GM21423 (cell line): Measurements from ENCODE around the gene FER.

Experiments
- ATAC-seq: cut with Tn5 transposase; IDR thresholded peaks from one replicate; pipeline ENCODE4 v1.9.1; 2021; ENCODE audit warnings: mild to moderate bottlenecking, moderate library complexity; ENCODE audit not compliant: unreplicated experiment

Gene FER

GRCh38 chr5:109100971-109101370, 353.3 kb downstream of the FER start:
- ATAC-seq = no peak

DNA sequence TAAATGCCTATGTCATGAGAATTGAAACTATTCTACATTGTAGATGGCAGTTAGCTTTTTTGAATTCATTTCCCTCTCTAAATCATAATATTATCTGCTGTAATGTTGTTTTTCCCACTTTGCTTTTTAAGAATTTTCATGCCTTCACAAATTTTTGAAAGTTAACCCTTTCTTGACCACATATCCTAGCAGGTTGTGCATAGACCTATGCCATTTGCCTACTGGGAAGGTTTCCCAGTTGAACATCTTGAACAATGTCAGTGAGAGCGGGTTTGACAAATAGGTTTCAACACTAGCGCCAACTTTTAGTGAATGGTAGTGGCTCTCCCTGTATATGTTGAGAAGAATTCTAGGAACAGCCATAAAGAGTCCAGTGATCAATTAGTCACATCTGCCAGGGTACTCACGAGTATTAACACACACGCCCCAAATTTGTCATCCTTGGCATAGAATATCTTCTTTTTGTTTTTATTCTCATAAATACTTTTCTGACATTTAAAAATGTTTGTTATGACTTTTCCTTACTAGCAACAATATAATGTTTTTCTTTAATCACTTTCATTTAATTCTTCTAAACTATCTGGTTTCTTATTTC, 354.5 kb downstream of the FER start:
- no peak for ATAC-seq

GRCh38 chr5:109105631-109106267, 358.1 kb downstream of the FER start:
- ATAC-seq = no peak

DNA sequence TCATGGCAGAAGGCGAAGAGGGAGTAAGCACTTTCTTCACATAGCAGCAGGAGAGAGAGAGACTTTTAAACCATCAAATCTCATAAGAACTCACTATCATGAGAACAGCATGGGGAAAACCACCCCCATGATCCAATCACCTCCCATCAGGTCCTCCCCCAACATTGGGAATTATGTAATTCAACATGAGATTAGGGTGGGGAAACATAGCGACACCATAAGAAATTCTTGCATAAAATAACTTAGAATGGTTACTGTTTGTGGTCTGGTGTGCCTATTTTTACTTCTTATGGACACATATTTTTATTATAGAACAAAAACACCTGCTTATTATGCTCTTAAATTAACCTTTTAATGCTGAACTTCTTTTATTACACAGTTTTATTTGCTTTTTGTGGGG, 364.0 kb downstream of the FER start:
- no peak for ATAC-seq

DNA sequence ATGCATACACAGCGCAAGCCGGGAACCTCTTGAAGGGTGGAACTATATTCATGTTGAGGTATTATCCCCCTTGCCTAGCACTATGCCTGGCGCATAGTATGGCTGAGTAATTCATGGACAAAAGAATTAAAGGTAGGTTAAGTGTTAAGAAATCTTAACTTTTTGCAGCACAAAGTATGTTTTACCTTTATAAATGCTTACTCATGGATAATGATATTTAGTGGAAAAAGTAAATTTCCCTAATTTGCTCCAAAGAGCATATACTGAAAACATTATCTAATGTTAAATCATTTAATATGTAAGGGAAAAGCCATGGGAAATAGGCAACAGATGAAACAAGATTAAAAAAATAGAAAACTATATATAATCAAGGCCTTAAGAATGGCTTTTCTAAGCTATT, 365.9 kb downstream of the FER start:
- ATAC-seq = no peak

DNA sequence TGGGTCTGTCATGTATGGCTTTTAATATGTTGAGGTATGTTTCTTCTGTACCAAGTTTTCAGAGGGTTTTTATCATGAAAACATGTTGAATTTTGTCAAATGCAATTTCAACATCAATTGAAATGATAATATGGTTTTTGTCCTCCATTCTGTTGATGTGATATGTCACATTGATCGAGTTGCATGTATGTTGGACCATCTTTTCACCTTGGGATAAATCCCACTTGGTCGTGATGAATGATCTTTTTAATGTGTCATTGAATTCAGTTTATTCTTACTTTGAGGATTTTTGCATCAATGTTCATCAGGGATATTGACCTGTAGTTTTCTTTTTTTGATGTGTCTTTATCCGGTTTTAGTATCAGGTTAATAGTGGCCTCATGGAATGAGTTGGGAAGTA, 373.5 kb downstream of the FER start:
- no peak for ATAC-seq

DNA sequence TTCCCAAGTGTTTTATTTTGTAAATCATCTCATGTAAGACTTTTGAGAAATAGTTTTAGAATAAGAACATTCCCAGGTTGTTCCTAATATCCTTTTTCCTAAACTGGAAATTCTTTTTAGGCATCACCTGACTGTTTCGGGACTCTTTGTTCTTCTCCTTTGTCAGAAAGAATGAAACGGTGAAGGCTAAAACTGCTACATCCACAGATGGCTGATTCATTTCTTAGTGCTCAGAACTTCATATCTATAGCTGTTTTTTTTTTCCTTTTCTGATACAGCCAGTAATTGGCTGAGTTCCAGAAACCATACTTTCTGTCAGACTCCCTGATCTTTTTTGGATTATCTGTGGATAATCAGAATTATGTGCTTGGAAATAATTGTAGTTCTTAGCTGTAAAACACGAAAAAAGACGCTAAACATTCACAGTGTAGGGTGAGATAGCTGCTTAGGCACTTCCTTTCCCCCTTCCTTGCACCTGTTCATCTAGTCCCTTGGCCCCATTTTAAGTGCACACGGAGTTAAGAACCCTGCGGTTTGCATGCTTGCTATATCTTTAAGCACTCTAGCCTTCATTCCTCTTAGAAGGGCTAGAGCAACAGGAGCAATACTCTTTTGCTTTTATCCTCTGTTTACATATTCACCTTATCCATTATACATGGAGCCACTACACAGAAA, 378.2 kb downstream of the FER start:
- no peak for ATAC-seq

DNA sequence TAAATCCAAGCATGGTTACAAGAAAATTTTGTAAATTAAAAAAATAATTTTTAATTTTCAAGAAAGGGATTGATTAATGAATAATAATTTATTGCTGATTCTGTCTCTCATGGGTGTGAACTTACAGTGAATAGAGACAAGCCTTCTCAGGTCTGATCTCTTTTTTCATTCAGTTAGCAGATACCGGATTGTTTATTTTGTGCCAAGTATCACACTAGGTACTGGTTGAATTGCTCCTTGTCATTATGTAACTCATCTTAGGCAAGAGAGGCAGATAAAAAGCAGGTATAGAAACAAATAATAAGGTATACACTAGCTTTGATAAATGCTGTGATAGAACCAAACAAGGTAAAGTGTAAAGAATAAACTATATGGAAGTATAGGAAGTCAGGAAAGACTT, 378.8 kb downstream of the FER start:
- ATAC-seq = no peak

GRCh38 chr5:109136906-109137305, 389.2 kb downstream of the FER start:
- no peak for ATAC-seq

- no peak for ATAC-seq
These were observed 393.8 kb downstream of the FER start for GRCh38 chr5:109141222-109142200.

- ATAC-seq = no peak
These were observed 395.3 kb downstream of the FER start for GRCh38 chr5:109143031-109143430.

- ATAC-seq = no peak
These were observed 397.4 kb downstream of the FER start for GRCh38 chr5:109145139-109145538.

DNA sequence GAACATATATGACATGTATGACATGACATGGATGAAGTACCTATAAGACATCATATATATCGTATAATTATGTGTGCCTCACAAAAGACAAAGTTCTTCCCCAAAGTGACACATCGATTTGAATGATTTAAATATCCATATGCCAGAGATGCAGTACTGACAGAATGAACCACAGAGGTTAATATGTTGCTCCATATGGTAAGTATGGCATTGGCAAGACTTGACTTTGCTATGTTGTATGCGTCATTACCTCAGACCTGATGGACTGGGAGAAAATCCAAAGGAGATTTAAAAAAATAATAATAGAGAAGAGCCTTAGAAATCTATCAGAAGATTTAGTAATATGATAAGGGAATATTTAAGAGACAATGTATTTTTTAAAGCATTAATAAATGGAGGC, 398.9 kb downstream of the FER start:
- ATAC-seq = no peak

- no peak for ATAC-seq
These were observed 404.9 kb downstream of the FER start for GRCh38 chr5:109152565-109152964.

DNA sequence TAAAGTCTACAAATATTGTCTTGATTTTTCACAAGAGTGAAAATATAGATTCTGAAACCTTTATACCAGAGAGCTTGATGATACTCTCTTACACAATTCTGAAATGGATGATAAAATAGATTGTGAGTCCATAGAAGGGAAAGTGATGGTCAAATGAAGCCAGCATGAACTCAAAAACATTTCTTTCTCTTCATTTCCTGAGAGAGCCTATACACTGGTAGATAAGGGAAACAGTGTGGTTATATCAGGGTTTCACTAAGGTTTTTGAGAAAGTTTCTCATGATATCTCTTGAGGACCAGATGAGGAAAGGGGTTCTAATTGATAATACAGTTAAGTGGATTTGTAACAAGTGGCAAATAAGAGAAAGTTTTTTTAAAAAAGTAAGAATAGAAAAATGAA, 407.9 kb downstream of the FER start:
- ATAC-seq = peak; percentile 67

- no peak for ATAC-seq
These were observed 409.2 kb downstream of the FER start for GRCh38 chr5:109156885-109157284.

DNA sequence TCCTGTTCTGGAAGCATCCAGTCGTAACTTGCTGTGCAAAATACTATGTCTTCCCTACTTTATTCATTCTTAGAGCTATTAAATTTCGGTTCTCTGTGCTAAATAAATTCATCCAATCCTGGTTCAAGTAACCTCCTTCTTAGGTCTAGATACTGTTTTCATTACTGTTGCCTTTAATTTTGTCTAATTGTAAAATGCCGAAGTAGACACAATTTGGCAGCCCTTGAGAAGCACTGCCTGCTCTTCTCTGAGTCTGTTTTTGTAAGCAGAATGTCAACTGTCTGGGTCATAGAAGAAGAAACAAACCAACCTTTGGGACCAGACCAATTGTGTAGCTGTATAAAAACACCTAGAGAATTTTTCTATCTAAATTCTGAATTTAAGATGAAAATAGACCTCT, 412.8 kb downstream of the FER start:
- no peak for ATAC-seq

GRCh38 chr5:109161914-109162683, 414.4 kb downstream of the FER start:
- ATAC-seq = peak; percentile 68

DNA sequence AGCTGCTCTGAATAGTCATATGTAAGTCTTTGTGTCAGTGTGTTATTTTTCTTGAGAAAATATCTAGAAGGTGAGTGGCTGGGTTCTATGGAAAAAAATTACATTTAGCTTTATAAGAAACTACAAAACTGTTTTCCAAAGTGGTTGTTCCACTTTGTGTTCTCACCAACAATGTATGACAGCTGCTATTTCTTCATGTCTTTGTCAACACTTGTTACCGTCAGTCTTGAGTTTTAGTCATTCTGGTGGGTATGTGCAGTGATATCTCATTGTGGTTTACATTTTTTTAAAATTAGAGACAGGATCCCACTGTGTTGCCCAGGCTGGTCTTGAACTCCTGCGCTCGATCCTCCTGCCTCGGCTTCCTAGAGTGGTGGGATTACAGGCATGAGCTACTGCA, 415.6 kb downstream of the FER start:
- no peak for ATAC-seq

- ATAC-seq = no peak
These were observed 416.3 kb downstream of the FER start for GRCh38 chr5:109164001-109164400.

DNA sequence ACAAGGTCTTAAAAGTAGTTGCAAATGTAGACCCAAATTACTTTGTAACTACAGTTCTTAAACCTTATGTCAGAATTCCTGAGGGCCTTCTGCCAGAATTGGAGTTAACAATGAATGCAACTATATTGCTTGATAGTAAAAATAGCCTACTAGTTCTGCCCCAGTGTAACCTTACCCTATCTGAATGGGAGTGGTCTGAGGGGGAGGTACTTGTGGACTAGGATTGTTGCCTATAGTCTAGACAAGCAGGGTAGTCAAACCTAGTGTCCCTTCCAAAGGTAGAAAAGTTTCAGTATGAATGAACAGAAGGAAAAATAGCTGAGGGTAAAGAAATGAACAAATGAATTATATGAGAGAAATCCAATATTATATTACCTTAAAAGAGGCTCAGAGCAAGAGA, 419.9 kb downstream of the FER start:
- ATAC-seq = no peak
